Endothelial cell (in vitro differentiated cells): ENCODE measurements around the gene GNAQ. TPM values are rescaled to one million over a fixed set of nuclear protein-coding genes. Genes with fewer than 3 reads are reported as not detected.
"Not testable (repeated sequence)": the region's sequence is repeated elsewhere in the genome, so short reads cannot be mapped to it uniquely, and the experiment has no call there.

Experiments used
- DNase-seq: peaks from one replicate; pipeline ENCODE4 v3.0.0; 2021; ENCODE audit warnings: low spot score
- H3K27ac Mint-ChIP-seq: one replicate; pipeline ENCODE4 v1.8.0; 2021; ENCODE audit warnings: mixed read lengths, inconsistent platforms; ENCODE audit not compliant: unreplicated experiment
- H3K27me3 Mint-ChIP-seq: one replicate; pipeline ENCODE4 v1.8.0; 2021; ENCODE audit warnings: mild to moderate bottlenecking, moderate library complexity, mixed read lengths, inconsistent platforms; ENCODE audit not compliant: unreplicated experiment
- H3K36me3 Mint-ChIP-seq: one replicate; pipeline ENCODE4 v1.8.0; 2021; ENCODE audit warnings: mild to moderate bottlenecking, low read depth, mixed read lengths, inconsistent platforms; ENCODE audit not compliant: unreplicated experiment
- H3K4me1 Mint-ChIP-seq: one replicate; pipeline ENCODE4 v1.8.0; 2021; ENCODE audit warnings: mild to moderate bottlenecking, mixed read lengths, inconsistent platforms; ENCODE audit not compliant: unreplicated experiment
- H3K4me3 Mint-ChIP-seq: one replicate; pipeline ENCODE4 v1.8.0; 2021; ENCODE audit warnings: mild to moderate bottlenecking, mixed read lengths, inconsistent platforms; ENCODE audit not compliant: unreplicated experiment
- H3K9me3 Mint-ChIP-seq: one replicate; pipeline ENCODE4 v1.8.0; 2021; ENCODE audit warnings: mixed read lengths, inconsistent platforms; ENCODE audit not compliant: unreplicated experiment
- total RNA-seq: library from RNA; stranded (reverse); fragmentation: NEBNext Ultra II Directional; extraction: Animal tissue kit (Norgen Biotek cat#: 25700); gene quantifications from one replicate; pipeline ENCODE4 v1.2.1, GENCODE V29; 2021; ENCODE audit not compliant: unreplicated experiment
- TF ChIP-seq, protein P1 (sequence below): fragments of 200-600 bp; sonication (generic); IDR thresholded peaks from one replicate; pipeline ENCODE4 v1.5.0; 2021; ENCODE audit warnings: antibody characterized with exemption; ENCODE audit not compliant: unreplicated experiment

GNAQ gene
- total RNA-seq, 1 donor from 2014 or later = 94.6 TPM

DNA sequence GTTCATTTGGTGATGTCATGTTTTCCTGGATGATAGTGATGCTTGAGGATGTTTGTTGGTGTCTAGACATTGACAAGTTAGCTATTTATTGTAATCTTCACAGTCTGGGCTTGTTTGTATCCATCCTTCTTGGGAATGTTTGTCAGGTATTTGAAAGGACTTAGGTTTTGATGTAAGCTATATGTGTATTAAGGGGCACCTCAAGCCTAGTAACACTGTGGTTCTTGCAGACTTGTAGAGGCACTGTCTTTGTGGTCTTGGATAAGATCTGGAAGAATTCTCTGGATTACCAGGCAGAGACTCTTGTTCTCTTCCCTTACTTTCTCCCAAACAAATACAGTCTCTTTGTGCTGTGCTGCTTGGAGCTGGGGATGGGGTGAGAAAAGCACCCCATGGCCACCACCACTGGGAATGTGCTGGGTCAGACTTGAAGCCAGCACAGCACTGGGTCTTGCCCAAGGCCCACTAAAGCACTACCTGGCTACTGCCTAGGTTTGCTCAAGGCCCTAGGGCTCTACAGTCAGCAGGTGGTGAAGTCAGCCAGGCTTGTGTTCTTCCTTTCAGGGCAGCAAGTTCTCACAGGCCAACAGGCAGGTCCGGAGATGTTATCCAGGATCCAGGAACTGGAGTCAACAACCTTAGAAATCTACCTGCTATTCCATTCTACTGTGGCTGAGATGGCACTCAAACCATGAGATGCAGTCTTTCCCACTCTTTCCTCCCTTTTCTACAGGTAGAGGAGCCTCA, 334.2 kb downstream of the GNAQ start:
- no peak for DNase-seq
- Mint-ChIP-seq H3K9me3 (peaks cover 7% of the 10 kb centered on the region), H3K27ac (no peak overlapping the region), H3K27me3 (peaks cover 2% of the 10 kb centered on the region), H3K36me3 (no peaks in the 10 kb centered on the region), H3K4me1 (no peaks in the 10 kb centered on the region), H3K4me3 (no peak overlapping the region)
- TF ChIP-seq, protein P1, sequence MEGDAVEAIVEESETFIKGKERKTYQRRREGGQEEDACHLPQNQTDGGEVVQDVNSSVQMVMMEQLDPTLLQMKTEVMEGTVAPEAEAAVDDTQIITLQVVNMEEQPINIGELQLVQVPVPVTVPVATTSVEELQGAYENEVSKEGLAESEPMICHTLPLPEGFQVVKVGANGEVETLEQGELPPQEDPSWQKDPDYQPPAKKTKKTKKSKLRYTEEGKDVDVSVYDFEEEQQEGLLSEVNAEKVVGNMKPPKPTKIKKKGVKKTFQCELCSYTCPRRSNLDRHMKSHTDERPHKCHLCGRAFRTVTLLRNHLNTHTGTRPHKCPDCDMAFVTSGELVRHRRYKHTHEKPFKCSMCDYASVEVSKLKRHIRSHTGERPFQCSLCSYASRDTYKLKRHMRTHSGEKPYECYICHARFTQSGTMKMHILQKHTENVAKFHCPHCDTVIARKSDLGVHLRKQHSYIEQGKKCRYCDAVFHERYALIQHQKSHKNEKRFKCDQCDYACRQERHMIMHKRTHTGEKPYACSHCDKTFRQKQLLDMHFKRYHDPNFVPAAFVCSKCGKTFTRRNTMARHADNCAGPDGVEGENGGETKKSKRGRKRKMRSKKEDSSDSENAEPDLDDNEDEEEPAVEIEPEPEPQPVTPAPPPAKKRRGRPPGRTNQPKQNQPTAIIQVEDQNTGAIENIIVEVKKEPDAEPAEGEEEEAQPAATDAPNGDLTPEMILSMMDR = no peak

DNA sequence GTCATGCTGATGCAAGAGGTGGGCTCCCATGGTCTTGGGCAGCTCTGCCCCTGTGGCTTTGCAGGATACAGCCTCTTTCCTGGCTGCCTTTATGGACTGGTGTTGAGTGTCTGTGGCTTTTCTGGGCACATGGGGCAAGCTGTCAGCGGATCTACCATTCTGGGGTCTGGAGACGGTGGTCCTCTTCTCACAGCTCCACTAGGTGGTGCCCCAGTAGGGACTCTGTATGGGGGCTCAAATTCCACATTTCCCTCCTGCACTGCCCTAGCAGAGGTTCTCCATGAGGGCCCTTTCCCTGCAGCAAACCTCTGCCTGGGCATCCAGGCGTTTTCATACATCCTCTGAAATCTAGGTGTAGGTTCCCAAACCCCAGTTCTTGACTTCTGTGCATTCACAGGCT, 340.9 kb downstream of the GNAQ start:
- H3K9me3 Mint-ChIP-seq, H3K4me1 Mint-ChIP-seq, DNase-seq, H3K27me3 Mint-ChIP-seq, H3K4me3 Mint-ChIP-seq, H3K27ac Mint-ChIP-seq, H3K36me3 Mint-ChIP-seq: not testable (repeated sequence)

DNA sequence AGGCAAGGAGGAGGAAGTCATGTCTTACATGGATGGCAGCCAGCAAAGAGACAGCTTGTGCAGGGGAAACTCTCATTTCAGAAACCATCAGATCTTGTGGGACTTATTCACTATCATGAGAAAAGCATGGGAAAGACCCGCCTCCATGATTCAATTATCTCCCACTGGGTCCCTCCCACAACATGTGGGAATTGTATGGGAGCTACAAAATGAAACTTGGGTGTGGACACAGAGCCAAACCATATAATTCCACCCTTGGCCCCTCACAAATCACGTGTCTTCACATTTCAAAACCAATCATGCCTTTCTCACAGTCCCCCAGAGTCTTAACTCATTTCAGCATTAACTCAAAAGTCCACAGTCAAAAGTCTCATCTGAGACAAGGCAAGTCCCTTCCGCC, 341.5 kb downstream of the GNAQ start:
- not testable (repeated sequence) for H3K4me1 Mint-ChIP-seq, H3K9me3 Mint-ChIP-seq, H3K4me3 Mint-ChIP-seq, H3K27me3 Mint-ChIP-seq, DNase-seq, H3K27ac Mint-ChIP-seq, H3K36me3 Mint-ChIP-seq

DNA sequence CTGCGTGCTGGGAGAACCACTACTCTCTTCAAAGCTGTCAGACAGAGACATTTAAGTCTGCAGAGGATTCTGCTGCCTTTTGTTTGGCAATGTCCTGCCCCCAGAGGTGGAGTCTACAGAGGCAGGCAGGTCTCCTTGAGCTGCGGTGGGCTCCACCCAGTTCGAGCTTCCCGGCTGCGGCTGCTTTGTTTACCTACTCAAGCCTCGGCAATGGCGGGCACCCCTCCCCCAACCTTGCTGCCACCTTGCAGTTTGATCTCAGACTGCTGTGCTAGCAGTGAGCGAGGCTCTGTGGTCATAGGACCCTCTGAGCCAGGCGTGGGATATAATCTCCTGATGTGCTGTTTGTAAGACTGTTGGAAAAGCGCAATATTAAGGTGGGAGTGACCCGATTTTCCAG, 343.9 kb downstream of the GNAQ start:
- not testable (repeated sequence) for H3K27ac Mint-ChIP-seq, H3K9me3 Mint-ChIP-seq, H3K27me3 Mint-ChIP-seq, H3K4me3 Mint-ChIP-seq, DNase-seq, H3K36me3 Mint-ChIP-seq, H3K4me1 Mint-ChIP-seq

DNA sequence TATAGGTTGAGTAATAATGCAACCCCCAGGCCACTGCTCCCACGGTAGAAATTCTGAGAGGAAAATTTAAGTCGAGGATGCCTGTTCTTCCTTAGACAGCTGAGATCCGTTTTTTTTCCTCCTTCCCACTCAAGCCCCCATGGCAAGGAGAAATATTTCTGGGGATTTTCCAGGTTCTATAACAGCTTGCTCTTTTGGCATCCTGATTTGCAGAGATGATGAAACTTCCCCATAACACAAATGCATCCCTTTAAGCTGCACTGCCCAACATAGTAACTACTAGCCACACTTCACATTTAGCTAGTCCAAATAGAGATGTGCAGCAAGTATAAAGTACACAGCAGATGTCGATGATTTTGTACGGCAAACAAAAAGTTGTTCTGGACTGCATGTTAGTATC, 351.0 kb downstream of the GNAQ start:
- DNase-seq = no peak
- Mint-ChIP-seq H3K4me1 (no peaks in the 10 kb centered on the region), H3K27ac (no peak overlapping the region), H3K27me3 (no peaks in the 10 kb centered on the region), H3K9me3 (peaks cover 5% of the 10 kb centered on the region), H3K36me3 (no peaks in the 10 kb centered on the region), H3K4me3 (no peak overlapping the region)
- TF ChIP-seq, protein P1 = no peak

DNA sequence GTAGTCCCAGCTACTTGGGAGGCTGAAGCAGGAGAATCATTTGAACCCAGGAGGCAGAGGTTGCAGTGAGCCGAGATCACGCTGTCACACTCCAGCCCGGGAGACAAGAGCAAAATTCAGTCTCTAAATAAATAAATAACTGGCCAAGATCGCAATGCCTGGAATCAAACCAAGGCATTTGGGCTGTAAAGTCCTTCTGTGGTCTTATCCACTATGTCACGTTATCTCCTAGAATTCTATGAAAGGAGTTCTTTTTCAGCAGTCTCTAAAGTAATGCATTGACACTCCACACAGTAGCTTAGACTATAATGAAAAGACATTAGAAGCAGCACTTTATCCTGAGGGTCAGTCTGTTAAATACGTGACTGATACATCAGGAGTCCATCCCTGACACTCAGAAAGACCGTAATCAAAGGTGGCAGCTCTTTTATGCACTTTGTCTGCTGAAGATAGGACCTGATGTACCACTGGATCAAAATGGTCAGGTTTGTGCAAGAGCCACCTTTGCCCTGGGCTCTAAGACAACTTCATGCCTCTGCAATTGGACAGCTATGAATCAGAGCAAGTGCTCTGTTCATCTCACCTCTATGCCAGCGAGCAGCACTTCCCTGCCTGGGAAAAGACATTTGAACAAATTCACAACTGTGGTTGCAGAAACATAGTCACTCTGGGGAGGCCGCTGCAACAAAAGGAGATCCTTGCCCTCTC, 351.8 kb downstream of the GNAQ start:
- H3K27ac Mint-ChIP-seq = no peak overlapping the region
- no peaks in the 10 kb centered on the region for H3K36me3 Mint-ChIP-seq
- H3K27me3 Mint-ChIP-seq = no peaks in the 10 kb centered on the region
- H3K9me3 Mint-ChIP-seq = peaks cover 5% of the 10 kb centered on the region
- no peaks in the 10 kb centered on the region for H3K4me1 Mint-ChIP-seq
- H3K4me3 Mint-ChIP-seq = no peak overlapping the region
- DNase-seq = no peak
- TF ChIP-seq, protein P1 = no peak
